Right lobe of liver (tissue), 6 donors: ENCODE data around the gene PTPN3. TPM values are rescaled to one million over a fixed set of nuclear protein-coding genes. Genes with fewer than 3 reads are reported as not detected.
"Not testable (repeated sequence)": the region's sequence is repeated elsewhere in the genome, so short reads cannot be mapped to it uniquely, and the experiment has no call there.

Experiments used
- ATAC-seq, 4 donors: fragments of 200-7000 bp; cut with Tn5 transposase; one replicate each; pipeline ENCODE4 v1.9.1; 2020; ENCODE audit warnings: mild to moderate bottlenecking in 4 of 4, moderate library complexity in 4 of 4
- DNase-seq, 3 donors: peaks; one replicate each; pipeline ENCODE4 v3.0.0-alpha.2; 2020
- H3K27ac ChIP-seq, 3 donors: fragments of 200-600 bp; one replicate each; pipeline ENCODE4 v1.8.0; 2022
- H3K27me3 ChIP-seq, 2 donors: fragments of 200-600 bp; one replicate each; pipeline ENCODE4 v1.8.0; 2022
- H3K36me3 ChIP-seq, 4 donors: fragments of 200-600 bp; sonication (generic) in 1 of 4; one replicate each; pipeline versions ENCODE4 v1.5.1 to v1.8.0; 2017 to 2022; ENCODE audit warnings: control low read depth in 1 of 4
- H3K4me1 ChIP-seq, 4 donors: fragments of 200-600 bp; sonication (generic) in 1 of 4; one replicate each; pipeline versions ENCODE4 v1.5.1 to v1.8.0; 2017 to 2022; ENCODE audit warnings: control low read depth in 1 of 4
- H3K4me3 ChIP-seq, 3 donors: fragments of 200-600 bp; one replicate each; pipeline ENCODE4 v1.8.0; 2022
- H3K9me3 ChIP-seq, 4 donors: fragments of 200-600 bp; sonication (generic) in 1 of 4; one replicate each; pipeline versions ENCODE4 v1.5.1 to v1.8.0; 2017 to 2022; ENCODE audit warnings: control low read depth in 1 of 4
- POLR2A ChIP-seq: fragments of 450-650 bp; IDR thresholded peaks from one replicate; pipeline ENCODE4 v1.6.1; 2017; ENCODE audit warnings: antibody characterized with exemption, mild to moderate bottlenecking
- WGBS: methylation state at CpG from one replicate; pipeline ENCODE4 v1.1.6; 2018; ENCODE audit warnings: low coverage, low lambda C conversion rate; ENCODE audit not compliant: insufficient coverage; ENCODE audit errors: missing lambda C conversion rate; 5-methylcytosine and 5-hydroxymethylcytosine counted together
- intact Hi-C, 2 donors: fragments of 100-400 bp; cut with DNase I; formaldehyde crosslinking; loops; one replicate each; pipeline versions ENCODE4 v1.11.2 to v1.14.1; 2022
- long read RNA-seq: library from polyadenylated mRNA; unstranded; transcript quantifications from one replicate; pipeline ENCODE4 v2.0.0, GENCODE V29; 2019
- total RNA-seq, 6 experiments: library from RNA; depleted of rRNA in 2 of 6; stranded (reverse); fragments of >200 nt in 2 of 6; fragmentation: NEBNext Ultra II Directional in 3 of 6; extraction: Animal tissue kit (Norgen Biotek cat#: 25700) in 3 of 6; gene quantifications; one replicate each; pipeline versions ENCODE4 v1.1.0 to v1.2.4, GENCODE V29; 2016 to 2023
- TF ChIP-seq, protein P1 (sequence below), 4 donors: fragments of 200-600 bp in 3 of 4; fragments of 450-650 bp in 1 of 4; IDR thresholded peaks; one replicate each; pipeline versions ENCODE4 v1.5.1 to v1.8.0; 2016 to 2022; ENCODE audit warnings: antibody characterized with exemption in 4 of 4, mild to moderate bottlenecking in 2 of 4
- donor health status: DM: no; HTN: yes; CAD: no.
- donor health status: DM: no; HTN: no; CAD: no.
- donor health status: DM: no; HTN: no; CAD: no.
- donor health status: DM: no; HTN: yes; CAD: no.
- donor health status: DM: no; HTN: yes; CAD: no.

Gene PTPN3, protein sequence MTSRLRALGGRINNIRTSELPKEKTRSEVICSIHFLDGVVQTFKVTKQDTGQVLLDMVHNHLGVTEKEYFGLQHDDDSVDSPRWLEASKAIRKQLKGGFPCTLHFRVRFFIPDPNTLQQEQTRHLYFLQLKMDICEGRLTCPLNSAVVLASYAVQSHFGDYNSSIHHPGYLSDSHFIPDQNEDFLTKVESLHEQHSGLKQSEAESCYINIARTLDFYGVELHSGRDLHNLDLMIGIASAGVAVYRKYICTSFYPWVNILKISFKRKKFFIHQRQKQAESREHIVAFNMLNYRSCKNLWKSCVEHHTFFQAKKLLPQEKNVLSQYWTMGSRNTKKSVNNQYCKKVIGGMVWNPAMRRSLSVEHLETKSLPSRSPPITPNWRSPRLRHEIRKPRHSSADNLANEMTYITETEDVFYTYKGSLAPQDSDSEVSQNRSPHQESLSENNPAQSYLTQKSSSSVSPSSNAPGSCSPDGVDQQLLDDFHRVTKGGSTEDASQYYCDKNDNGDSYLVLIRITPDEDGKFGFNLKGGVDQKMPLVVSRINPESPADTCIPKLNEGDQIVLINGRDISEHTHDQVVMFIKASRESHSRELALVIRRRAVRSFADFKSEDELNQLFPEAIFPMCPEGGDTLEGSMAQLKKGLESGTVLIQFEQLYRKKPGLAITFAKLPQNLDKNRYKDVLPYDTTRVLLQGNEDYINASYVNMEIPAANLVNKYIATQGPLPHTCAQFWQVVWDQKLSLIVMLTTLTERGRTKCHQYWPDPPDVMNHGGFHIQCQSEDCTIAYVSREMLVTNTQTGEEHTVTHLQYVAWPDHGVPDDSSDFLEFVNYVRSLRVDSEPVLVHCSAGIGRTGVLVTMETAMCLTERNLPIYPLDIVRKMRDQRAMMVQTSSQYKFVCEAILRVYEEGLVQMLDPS
- 10 to 100 TPM; 15.0 to 33.3 (median 30.0) TPM for total RNA-seq
- long read RNA-seq, partial matches to known transcripts, result 0 of 2 reads
- long read RNA-seq, other reads (novel, unspliced or antisense), result 2 of 2 reads

DNA sequence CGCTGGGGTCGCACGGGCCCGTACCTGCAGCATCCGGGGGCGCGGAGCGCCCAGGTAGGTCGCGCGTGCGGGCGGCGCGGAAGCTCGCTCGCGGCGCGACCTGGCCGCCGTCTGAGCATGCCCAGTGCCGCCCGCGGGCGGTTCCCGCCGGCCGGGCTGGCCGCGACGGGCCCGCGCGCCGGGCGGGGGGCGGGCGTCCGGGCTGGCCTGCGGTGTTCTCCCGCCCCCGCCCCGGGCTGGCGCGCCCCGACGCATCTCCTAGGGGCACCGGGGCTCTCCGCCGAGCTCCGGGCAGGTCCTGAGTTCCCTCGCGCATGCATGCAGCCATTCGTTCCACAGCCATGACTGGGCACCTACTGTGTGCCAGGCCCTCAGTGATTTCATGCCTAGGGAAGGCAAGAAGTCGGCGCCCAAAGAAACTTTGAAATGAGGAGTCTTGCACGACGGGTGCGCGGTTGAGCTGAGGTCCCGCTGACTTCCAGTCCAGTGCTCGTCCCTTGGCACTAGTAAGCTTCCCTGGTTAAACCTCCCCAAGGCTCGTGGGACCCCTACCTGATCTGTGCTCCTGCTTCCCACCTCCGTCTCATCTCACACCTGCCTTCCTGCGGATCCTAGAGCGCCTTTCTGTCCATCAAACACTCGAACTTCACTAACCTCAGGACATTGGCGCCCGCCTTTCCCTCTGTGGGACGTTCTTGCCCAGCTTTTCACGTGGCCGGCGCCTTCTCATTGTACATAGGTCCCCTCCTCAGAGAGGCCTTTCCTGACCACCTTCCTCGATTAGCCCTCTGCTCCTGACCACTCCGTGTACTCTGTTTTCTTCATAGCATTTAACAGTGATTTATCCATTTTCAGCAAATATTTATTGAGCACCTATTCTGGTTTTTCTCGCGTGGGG, at the start of gene PTPN3:
Gene PTPN3, minus strand, starts transcription at position 113 of the 898 bp plus-strand sequence. CDS start 34,873 bp downstream, outside the sequence.
- 33% methylated on average over 19 of the region's 78 CpGs for WGBS
- H3K27ac ChIP-seq, result peak within 1 kb of the TSS; percentile 63 to 77 (median 76)
- ATAC-seq (peak; percentile 48 to 63 (median 56)), DNase-seq (peak in 2 of 3 donors; percentile 46 to 55)
- H3K9me3 ChIP-seq, result no peaks in the 10 kb centered on the region
- H3K4me3 ChIP-seq, result peak within 1 kb of the TSS; percentile 44 to 68 (median 58)
- no peaks in the 10 kb centered on the region for H3K27me3 ChIP-seq
- peaks cover 0 to 21% (median 6%) of the 10 kb centered on the region in 4 donors for H3K4me1 ChIP-seq
- peak; percentile 41 for TF ChIP-seq POLR2A
- TF ChIP-seq, protein P1, sequence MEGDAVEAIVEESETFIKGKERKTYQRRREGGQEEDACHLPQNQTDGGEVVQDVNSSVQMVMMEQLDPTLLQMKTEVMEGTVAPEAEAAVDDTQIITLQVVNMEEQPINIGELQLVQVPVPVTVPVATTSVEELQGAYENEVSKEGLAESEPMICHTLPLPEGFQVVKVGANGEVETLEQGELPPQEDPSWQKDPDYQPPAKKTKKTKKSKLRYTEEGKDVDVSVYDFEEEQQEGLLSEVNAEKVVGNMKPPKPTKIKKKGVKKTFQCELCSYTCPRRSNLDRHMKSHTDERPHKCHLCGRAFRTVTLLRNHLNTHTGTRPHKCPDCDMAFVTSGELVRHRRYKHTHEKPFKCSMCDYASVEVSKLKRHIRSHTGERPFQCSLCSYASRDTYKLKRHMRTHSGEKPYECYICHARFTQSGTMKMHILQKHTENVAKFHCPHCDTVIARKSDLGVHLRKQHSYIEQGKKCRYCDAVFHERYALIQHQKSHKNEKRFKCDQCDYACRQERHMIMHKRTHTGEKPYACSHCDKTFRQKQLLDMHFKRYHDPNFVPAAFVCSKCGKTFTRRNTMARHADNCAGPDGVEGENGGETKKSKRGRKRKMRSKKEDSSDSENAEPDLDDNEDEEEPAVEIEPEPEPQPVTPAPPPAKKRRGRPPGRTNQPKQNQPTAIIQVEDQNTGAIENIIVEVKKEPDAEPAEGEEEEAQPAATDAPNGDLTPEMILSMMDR (IDR thresholded peaks at IDR 0.05), result no peak
- intact Hi-C loops, result loop anchor here in 1 of 2 donors (10.0 kb wide), 1 partner anchor 64 kb away; no protein-coding TSS in a partner anchor
- no peaks in the 10 kb centered on the region for H3K36me3 ChIP-seq

DNA sequence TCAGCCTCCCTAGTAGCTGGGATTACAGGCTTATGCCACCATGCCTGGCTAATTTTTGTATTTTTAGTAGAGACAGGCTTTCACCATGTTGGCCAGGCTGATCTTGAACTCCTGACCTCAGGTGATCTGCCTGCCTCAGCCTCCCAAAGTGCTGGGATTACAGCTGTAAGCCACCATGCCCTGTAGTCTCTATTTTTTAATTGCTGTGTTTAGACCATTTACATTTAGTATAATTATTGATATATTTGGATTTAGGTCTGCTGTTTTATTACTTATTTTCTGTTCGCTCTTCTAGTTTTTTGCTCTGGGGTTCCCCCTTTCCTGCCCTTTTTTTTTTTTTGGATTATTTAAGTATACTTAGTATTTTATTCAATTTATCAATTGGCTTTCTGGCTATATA, 46.8 kb upstream of the PTPN3 start:
- H3K4me1 ChIP-seq, H3K27ac ChIP-seq, H3K9me3 ChIP-seq, H3K4me3 ChIP-seq, intact Hi-C loops, H3K27me3 ChIP-seq, DNase-seq, ATAC-seq, H3K36me3 ChIP-seq: not testable (repeated sequence)
- WGBS, result 90% methylated on average over 1 of the region's 1 CpG

DNA sequence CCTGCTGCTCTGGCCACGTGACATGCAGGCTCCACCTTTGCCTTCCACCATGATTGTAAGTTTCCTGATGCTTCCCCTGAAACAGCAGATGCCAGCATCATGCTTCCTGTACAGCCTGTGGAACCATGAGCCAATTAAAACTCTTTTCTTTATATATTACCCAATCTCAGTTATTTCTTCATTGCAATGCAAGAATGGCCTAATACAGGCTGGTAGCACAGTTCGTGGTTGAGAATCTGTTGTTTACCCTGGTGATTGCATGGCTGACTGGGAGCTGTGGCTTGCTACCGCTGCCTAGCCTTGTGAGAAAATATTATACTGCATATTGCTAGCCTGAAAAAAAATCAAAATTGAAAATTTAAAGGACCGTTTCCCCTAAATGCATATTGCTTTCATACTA, 44.8 kb upstream of the PTPN3 start:
- intact Hi-C loops, result no loop called here
- peaks cover 0 to 3% (median 1%) of the 10 kb centered on the region in 4 donors for H3K9me3 ChIP-seq
- ATAC-seq (no peak), DNase-seq (no peak)
- no peaks in the 10 kb centered on the region for H3K4me1 ChIP-seq
- H3K4me3 ChIP-seq, result no peak overlapping the region
- no peaks in the 10 kb centered on the region for H3K36me3 ChIP-seq
- WGBS, result 37% methylated on average over 4 of the region's 4 CpGs
- H3K27ac ChIP-seq, result no peak overlapping the region
- H3K27me3 ChIP-seq, result no peaks in the 10 kb centered on the region
- TF ChIP-seq POLR2A, result no peak
- TF ChIP-seq, protein P1 (IDR thresholded peaks at IDR 0.05), result no peak

DNA sequence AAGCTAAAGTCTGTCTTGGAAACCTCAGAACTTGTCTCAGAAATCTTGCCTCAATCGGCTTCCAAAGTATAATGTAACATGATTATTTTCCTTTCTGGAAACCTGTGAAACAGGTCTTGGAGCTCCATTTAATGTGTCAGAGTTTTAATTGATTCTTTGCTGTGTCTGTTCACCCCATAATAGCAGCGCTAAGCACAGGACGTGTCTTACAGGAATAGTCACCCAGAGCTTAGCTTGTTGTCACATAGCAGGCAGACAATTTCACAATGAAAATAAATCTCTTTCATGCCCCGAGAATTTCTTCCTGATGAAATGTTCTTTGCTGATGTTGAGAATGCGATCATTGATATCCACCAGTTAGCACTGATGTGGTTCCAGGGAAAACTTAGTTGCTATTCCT, 40.2 kb upstream of the PTPN3 start:
- WGBS, result 81% methylated on average over 5 of the region's 5 CpGs
- no peaks in the 10 kb centered on the region for H3K4me1 ChIP-seq
- intact Hi-C loops, result no loop called here
- no peaks in the 10 kb centered on the region for H3K27me3 ChIP-seq
- no peaks in the 10 kb centered on the region for H3K9me3 ChIP-seq
- H3K4me3 ChIP-seq, result no peak overlapping the region
- TF ChIP-seq POLR2A, result no peak
- TF ChIP-seq, protein P1 (IDR thresholded peaks at IDR 0.05), result no peak
- DNase-seq, result no peak
- H3K27ac ChIP-seq, result no peak overlapping the region
- H3K36me3 ChIP-seq, result no peaks in the 10 kb centered on the region
- no peak for ATAC-seq
